Stomach smooth muscle (tissue), 2 donors: ENCODE results near the gene CLCNKA.

Experiments used
- H3K27ac ChIP-seq: one replicate; pipeline ENCODE4 v1.7.0; 2013; ENCODE audit warnings: mild to moderate bottlenecking, low read length, inconsistent platforms
- H3K27me3 ChIP-seq, 2 donors: one replicate each; pipeline ENCODE4 v1.7.0; 2013; ENCODE audit warnings: low read length in 2 of 2; ENCODE audit not compliant: insufficient read depth in 2 of 2, control insufficient read depth in 1 of 2
- H3K36me3 ChIP-seq, 2 donors: one replicate each; pipeline ENCODE4 v1.7.0; 2013; ENCODE audit warnings: low read length in 2 of 2; ENCODE audit not compliant: control insufficient read depth in 2 of 2, insufficient read depth in 2 of 2
- H3K4me1 ChIP-seq: one replicate; pipeline ENCODE4 v1.7.0; 2013; ENCODE audit warnings: low read length; ENCODE audit not compliant: control insufficient read depth, insufficient read depth
- H3K4me3 ChIP-seq, 2 donors: one replicate each; pipeline ENCODE4 v1.7.0; 2013; ENCODE audit warnings: low read length in 2 of 2
- H3K9ac ChIP-seq, 2 donors: one replicate each; pipeline ENCODE4 v1.7.0; 2013; ENCODE audit warnings: low read length in 2 of 2, mild to moderate bottlenecking in 1 of 2
- H3K9me3 ChIP-seq, 2 donors: one replicate each; pipeline ENCODE4 v1.7.0; 2013; ENCODE audit warnings: low read length in 2 of 2; ENCODE audit not compliant: control insufficient read depth in 2 of 2
- donor health status: healthy.
- donor health status: Pancreatic carcinoma.

The CLCNKA gene

DNA sequence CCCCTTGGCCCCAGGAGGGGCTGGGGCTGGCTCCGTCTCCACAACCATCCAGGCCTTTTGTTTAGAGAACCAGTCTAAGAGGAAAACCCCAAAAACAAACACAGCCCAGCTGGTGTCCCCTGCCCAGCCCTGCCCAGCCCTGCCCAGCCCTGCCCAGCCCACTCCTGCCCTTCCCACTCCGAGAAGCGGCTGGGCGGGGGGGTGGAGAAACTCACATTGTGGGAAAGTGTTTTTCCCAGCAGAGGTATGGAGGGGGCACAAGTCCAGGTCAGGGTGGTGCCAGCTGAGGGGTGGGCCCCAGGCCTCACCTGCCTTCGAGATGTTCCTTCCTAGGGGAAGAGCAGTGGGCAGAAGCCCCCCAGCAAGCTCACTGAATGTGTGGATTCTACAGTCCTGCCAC, 61.6 kb downstream of the CLCNKA start:
- Histone ChIP-seq H3K27ac (no peak overlapping the region), H3K9me3 (no peaks in the 10 kb centered on the region), H3K4me3 (no peak overlapping the region), H3K4me1 (peaks cover 7% of the 10 kb centered on the region), H3K9ac (no peak overlapping the region), H3K36me3 (no peaks in the 10 kb centered on the region), H3K27me3 (no peaks in the 10 kb centered on the region)
